GM08714 (cell line): ENCODE data around the gene DHRS1.

Source experiments
- H3K4me3 ChIP-seq: fragments of 200-500 bp; sonication (Bioruptor generic); 2 replicates; pipeline ENCODE4 v1.5.1; 2014; ENCODE audit warnings: mild to moderate bottlenecking, low read length, inconsistent platforms
- ZNF274 ChIP-seq: IDR thresholded peaks from 2 replicates; pipeline ENCODE4 v1.6.1; 2012; ENCODE audit warnings: mild to moderate bottlenecking, low read depth, low read length

The DHRS1 gene

DNA sequence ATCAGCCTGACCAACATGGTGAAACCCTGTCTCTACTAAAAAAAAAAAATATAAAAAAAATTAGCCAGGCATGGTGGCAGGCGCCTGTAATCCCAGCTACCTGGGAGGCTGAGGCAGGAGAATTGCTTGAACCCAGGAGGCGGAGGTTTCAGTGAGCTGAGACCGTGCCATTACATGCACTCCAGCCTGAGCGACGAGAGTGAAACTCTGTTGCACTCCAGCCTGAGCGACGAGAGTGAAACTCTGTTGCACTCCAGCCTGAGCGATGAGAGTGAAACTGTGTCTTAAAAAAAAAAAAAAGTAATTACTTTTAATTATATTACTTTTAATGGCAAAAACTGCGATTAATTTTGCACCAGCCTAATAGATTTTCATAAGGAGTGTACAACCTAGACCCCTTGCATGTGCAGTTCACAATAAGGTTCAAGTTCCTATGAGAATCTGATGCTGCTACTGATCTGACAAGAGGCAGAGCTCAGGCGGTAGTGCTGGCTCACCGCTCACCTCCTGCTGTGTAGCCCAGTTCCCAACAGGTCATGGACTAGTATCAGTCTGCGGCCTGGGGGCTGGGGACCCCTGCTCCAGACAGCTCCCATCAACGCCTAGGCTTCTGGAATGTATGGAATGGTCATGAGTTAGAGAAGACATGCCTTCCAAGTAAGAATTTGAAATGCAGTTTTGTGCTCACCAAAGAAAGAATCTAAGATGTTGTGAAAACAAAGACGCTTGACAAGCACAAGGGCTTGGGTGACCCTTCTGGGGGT, 21.8 kb upstream of the DHRS1 start:
- no peak for TF ChIP-seq ZNF274
- H3K4me3 ChIP-seq, result no peak overlapping the region

- TF ChIP-seq ZNF274, result no peak
- no peak overlapping the region for H3K4me3 ChIP-seq
Observed at GRCh38 chr14:24317141-24317928, 17.8 kb upstream of the DHRS1 start.

DNA sequence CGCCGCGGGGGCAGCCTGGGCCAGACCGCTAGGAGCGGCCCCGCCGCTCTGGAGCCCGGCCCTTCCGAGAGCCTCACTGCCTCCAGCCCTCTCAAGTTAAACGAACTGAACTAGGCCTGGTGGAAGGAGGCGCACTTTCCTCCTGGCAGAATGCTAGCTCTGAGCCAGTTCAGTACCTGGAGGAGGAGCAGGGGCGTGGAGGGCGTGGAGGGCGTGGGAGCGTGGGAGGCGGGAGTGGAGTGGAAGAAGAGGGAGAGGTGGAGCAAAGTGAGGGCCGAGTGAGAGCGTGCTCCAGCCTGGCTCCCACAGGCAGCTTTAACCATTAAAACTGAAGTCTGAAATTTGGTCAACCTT, 17.0 kb upstream of the DHRS1 start:
- no peak for TF ChIP-seq ZNF274
- H3K4me3 ChIP-seq, result no peak overlapping the region

- no peak for TF ChIP-seq ZNF274
- H3K4me3 ChIP-seq, result no peak overlapping the region
Observed at GRCh38 chr14:24315807-24316596, 16.4 kb upstream of the DHRS1 start.

DNA sequence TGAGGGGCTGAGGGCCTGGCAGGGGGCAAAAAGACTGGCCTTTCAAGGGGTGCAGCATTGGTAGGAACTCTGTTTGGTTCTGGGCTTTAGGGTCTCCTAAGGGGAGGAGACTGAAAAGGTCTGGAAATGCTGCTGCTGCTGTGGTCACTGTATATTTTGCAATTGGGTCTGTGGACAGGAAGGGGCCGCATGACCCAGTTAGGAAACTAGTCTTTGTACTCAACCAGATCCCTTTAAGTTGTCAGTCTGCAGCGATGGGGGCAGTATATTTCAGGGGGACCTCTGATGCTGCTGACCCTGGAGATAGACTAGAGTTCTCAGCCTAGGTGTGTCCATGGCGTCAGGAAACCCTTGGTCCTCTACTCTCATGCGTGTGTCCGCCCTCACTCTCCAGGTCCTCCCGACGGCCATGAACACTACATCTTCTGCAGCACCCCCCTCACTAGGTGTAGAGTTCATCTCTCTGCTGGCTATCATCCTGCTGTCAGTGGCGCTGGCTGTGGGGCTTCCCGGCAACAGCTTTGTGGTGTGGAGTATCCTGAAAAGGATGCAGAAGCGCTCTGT, 15.7 kb upstream of the DHRS1 start:
- H3K4me3 ChIP-seq, result no peak overlapping the region
- no peak for TF ChIP-seq ZNF274

- TF ChIP-seq ZNF274, result no peak
- H3K4me3 ChIP-seq, result no peak overlapping the region
Observed at GRCh38 chr14:24314377-24315193, 15.0 kb upstream of the DHRS1 start.

DNA sequence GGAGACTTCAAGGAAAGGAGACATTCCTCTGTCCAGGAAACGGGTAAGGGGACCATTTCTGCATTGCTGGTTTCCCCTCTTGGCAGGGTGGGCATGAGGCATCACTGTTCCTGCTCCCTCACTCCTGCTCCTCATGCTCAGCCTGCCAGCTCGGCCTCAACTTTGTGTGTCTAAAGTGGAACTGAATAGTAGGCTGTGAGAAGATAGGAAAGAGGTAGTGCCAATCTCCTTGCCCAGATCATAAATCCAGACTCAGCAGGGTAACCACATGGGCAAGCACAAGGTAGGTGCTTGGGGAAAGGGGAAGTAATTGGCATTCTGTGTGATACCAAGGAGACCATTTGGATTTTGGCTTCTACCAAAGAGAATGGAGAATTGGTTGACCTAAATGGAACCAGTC, 14.3 kb upstream of the DHRS1 start:
- H3K4me3 ChIP-seq, result no peak overlapping the region; the same call in 1 of the 2 replicates
- no peak for TF ChIP-seq ZNF274

GRCh38 chr14:24312736-24313507, 13.3 kb upstream of the DHRS1 start:
- no peak for TF ChIP-seq ZNF274
- peak overlapping the region; percentile 51; the same call in 1 of the 2 replicates for H3K4me3 ChIP-seq

- peak overlapping the region; percentile 51; the same call in 1 of the 2 replicates for H3K4me3 ChIP-seq
- no peak for TF ChIP-seq ZNF274
Observed at GRCh38 chr14:24311837-24312615, 12.4 kb upstream of the DHRS1 start.

DNA sequence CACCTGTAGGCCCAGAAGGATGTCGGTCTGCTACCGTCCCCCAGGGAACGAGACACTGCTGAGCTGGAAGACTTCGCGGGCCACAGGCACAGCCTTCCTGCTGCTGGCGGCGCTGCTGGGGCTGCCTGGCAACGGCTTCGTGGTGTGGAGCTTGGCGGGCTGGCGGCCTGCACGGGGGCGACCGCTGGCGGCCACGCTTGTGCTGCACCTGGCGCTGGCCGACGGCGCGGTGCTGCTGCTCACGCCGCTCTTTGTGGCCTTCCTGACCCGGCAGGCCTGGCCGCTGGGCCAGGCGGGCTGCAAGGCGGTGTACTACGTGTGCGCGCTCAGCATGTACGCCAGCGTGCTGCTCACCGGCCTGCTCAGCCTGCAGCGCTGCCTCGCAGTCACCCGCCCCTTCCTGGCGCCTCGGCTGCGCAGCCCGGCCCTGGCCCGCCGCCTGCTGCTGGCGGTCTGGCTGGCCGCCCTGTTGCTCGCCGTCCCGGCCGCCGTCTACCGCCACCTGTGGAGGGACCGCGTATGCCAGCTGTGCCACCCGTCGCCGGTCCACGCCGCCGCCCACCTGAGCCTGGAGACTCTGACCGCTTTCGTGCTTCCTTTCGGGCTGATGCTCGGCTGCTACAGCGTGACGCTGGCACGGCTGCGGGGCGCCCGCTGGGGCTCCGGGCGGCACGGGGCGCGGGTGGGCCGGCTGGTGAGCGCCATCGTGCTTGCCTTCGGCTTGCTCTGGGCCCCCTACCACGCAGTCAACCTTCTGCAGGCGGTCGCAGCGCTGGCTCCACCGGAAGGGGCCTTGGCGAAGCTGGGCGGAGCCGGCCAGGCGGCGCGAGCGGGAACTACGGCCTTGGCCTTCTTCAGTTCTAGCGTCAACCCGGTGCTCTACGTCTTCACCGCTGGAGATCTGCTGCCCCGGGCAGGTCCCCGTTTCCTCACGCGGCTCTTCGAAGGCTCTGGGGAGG, 11.3 kb upstream of the DHRS1 start, which contains the start of gene LTB4R:
TSS of gene LTB4R (plus strand) at position 857 of the 959 bp plus-strand sequence. CDS start 4,150 bp downstream, outside the sequence.
- peak within 1 kb of the TSS; percentile 51; the same call in 1 of the 2 replicates for H3K4me3 ChIP-seq
- TF ChIP-seq ZNF274, result no peak

- no peak for TF ChIP-seq ZNF274
- H3K4me3 ChIP-seq, result peak overlapping the region; percentile 51; the same call in 1 of the 2 replicates
Observed at GRCh38 chr14:24310265-24310645, 10.7 kb upstream of the DHRS1 start.
